HG02852 (cell line): ENCODE measurements around the gene NUP54.

Experiments used
- ATAC-seq: cut with Tn5 transposase; IDR thresholded peaks from one replicate; pipeline ENCODE4 v1.9.1; 2021; ENCODE audit warnings: mild to moderate bottlenecking, moderate library complexity; ENCODE audit not compliant: unreplicated experiment

NUP54 gene

GRCh38 chr4:76074993-76075600 is 73.1 kb downstream of the NUP54 start:
- no peak for ATAC-seq

GRCh38 chr4:76074468-76074867 is 73.7 kb downstream of the NUP54 start, which contains the start of gene ART3:
ART3 (plus strand) TSS chr4:76074709; CDS start chr4:76075890, 1,181 bp downstream.
- ATAC-seq = no peak

- ATAC-seq = no peak
These were observed 75.4 kb downstream of the NUP54 start for GRCh38 chr4:76072760-76073159.

GRCh38 chr4:76067652-76068286 is 80.4 kb downstream of the NUP54 start:
- ATAC-seq = no peak

GRCh38 chr4:76066546-76066945 is 81.7 kb downstream of the NUP54 start:
- ATAC-seq = no peak
